Erythroblast (primary cell): ENCODE data around the gene CDH13.

Experiments used
- GATA1 ChIP-seq: IDR thresholded peaks from 2 replicates; pipeline ENCODE4 v1.6.1; 2011; ENCODE audit warnings: low read depth, mild to moderate bottlenecking, control low read depth, low read length, moderate library complexity
- POLR2A ChIP-seq: IDR thresholded peaks from 2 replicates; pipeline ENCODE4 v1.6.1; 2011; ENCODE audit warnings: mild to moderate bottlenecking, low read length

- TF ChIP-seq POLR2A (no peak), GATA1 (no peak)
Observed at GRCh38 chr16:83100679-83101078, 473.9 kb downstream of the CDH13 start.
